NCI-H510A treated with DMSO at 0.1 percent for 48 hours (cell line): ENCODE results near the gene PEX6.
"Not testable (repeated sequence)": the region's sequence is repeated elsewhere in the genome, so short reads cannot be mapped to it uniquely, and the experiment has no call there.

Experiments used
- DNase-seq: peaks from one replicate; lab custom pipeline; 2025; lab: John Stamatoyannopoulos, UW

Gene PEX6

GRCh38 chr6:42963855-42964605, 15.0 kb downstream of the PEX6 start:
- peak; percentile 20 for DNase-seq

GRCh38 chr6:42963179-42963854, 15.7 kb downstream of the PEX6 start:
- DNase-seq, result no peak

- no peak for DNase-seq
Measured at GRCh38 chr6:42962502-42963178, 16.3 kb downstream of the PEX6 start.

- DNase-seq, result no peak
Measured at GRCh38 chr6:42962096-42962495, 16.9 kb downstream of the PEX6 start.

GRCh38 chr6:42961020-42961470, 17.9 kb downstream of the PEX6 start:
- no peak for DNase-seq

- DNase-seq, result peak; percentile 92
Measured at GRCh38 chr6:42960243-42961019, 18.6 kb downstream of the PEX6 start, which contains the start of gene GNMT. TSS of gene GNMT (plus strand) at chr6:42960754. CDS start at chr6:42960768, 14 bp downstream.

GRCh38 chr6:42959917-42960242, 19.1 kb downstream of the PEX6 start:
- no peak for DNase-seq

- no peak for DNase-seq
Measured at GRCh38 chr6:42958125-42958524, 20.9 kb downstream of the PEX6 start.

- DNase-seq, result not testable (repeated sequence)
Measured at GRCh38 chr6:42954405-42954804, 24.6 kb downstream of the PEX6 start.

- DNase-seq, result no peak
Measured at GRCh38 chr6:42952389-42952788, 26.6 kb downstream of the PEX6 start.

GRCh38 chr6:42947950-42948349, 31.0 kb downstream of the PEX6 start:
- no peak for DNase-seq

GRCh38 chr6:42942444-42942843, 36.5 kb downstream of the PEX6 start:
- no peak for DNase-seq

- DNase-seq, result not testable (repeated sequence)
Measured at GRCh38 chr6:42941356-42941755, 37.6 kb downstream of the PEX6 start.

GRCh38 chr6:42940493-42941045, 38.4 kb downstream of the PEX6 start:
- DNase-seq, result no peak

- DNase-seq, result no peak
Measured at GRCh38 chr6:42939810-42940167, 39.2 kb downstream of the PEX6 start.

GRCh38 chr6:42938987-42939809, 39.8 kb downstream of the PEX6 start:
- DNase-seq, result no peak

GRCh38 chr6:42938428-42938796, 40.6 kb downstream of the PEX6 start:
- DNase-seq, result no peak

- DNase-seq, result no peak
Measured at GRCh38 chr6:42937548-42938427, 41.2 kb downstream of the PEX6 start.

- DNase-seq, result no peak
Measured at GRCh38 chr6:42936398-42936797, 42.6 kb downstream of the PEX6 start.

GRCh38 chr6:42935322-42935721, 43.7 kb downstream of the PEX6 start:
- no peak for DNase-seq
